H1 (cell line): ENCODE results near the gene MAB21L3. TPM values are rescaled to one million over a fixed set of nuclear protein-coding genes. Genes with fewer than 3 reads are reported as not detected.

ENCODE experiments used
- CTCF ChIA-PET: fragments of 300-600 bp; sonication (Branson Sonifier 250); formaldehyde crosslinking; loops from one replicate; lab custom pipeline; 2021; ENCODE audit not compliant: partially characterized antibody; lab: Charles Lee
- POLR2A ChIA-PET: fragments of 300-600 bp; sonication (Branson Sonifier 250); formaldehyde crosslinking; loops from one replicate; lab custom pipeline; 2021; ENCODE audit warnings: inconsistent platforms; ENCODE audit not compliant: partially characterized antibody; lab: Charles Lee
- DNase-seq, 2 experiments: peaks; one replicate each; pipeline versions ENCODE4 v3.0.0 to v3.0.0-alpha.2; 2010 to 2022; ENCODE audit warnings: low spot score in 2 of 2, low read depth in 1 of 2, mixed read lengths in 1 of 2
- FAIRE-seq: peaks from 2 replicates; lab custom pipeline; 2011; peaks lifted over from hg19 to GRCh38; lab: Jason Lieb, UNC
- H2AFZ ChIP-seq: 2 replicates; pipeline ENCODE4 v1.8.1; 2012; ENCODE audit warnings: low read length, inconsistent platforms
- H2AK5ac ChIP-seq: 2 replicates; pipeline ENCODE4 v1.6.1; 2013; ENCODE audit warnings: low read depth, low read length
- H2BK120ac ChIP-seq: replicated peaks from 2 replicates; pipeline ENCODE3; 2013; ENCODE audit warnings: low read depth, low read length, inconsistent platforms
- H2BK12ac ChIP-seq: 2 replicates; pipeline ENCODE4 v1.6.1; 2013; ENCODE audit warnings: low read depth, low read length
- H2BK15ac ChIP-seq: 2 replicates; pipeline ENCODE4 v1.6.1; 2013; ENCODE audit warnings: low read length
- H2BK20ac ChIP-seq: 2 replicates; pipeline ENCODE4 v1.6.1; 2013; ENCODE audit warnings: low read length
- H2BK5ac ChIP-seq: 2 replicates; pipeline ENCODE4 v1.6.1; 2013; ENCODE audit warnings: low read depth, low read length
- H3K14ac ChIP-seq: 2 replicates; pipeline ENCODE4 v1.6.1; 2013; ENCODE audit warnings: inconsistent platforms; ENCODE audit not compliant: insufficient read length
- H3K18ac ChIP-seq: 2 replicates; pipeline ENCODE4 v1.6.1; 2013; ENCODE audit warnings: low read length; ENCODE audit errors: extremely low read depth
- H3K23ac ChIP-seq: 2 replicates; pipeline ENCODE4 v1.6.1; 2013; ENCODE audit warnings: inconsistent platforms; ENCODE audit not compliant: insufficient read length
- H3K23me2 ChIP-seq: 2 replicates; pipeline ENCODE4 v1.6.1; 2013; ENCODE audit warnings: low read depth, low read length
- H3K27ac ChIP-seq: 2 replicates; pipeline ENCODE4 v1.6.1; 2011; ENCODE audit warnings: low read depth, low read length, inconsistent platforms
- H3K27me3 ChIP-seq, 4 experiments: replicated peaks in 1 of 4; 1 replicate in 1 of 4; 2 replicates in 3 of 4; pipeline versions ENCODE4 v1.6.1 to v1.8.1; 2011 to 2013; ENCODE audit warnings: low read length in 3 of 4, mild to moderate bottlenecking in 3 of 4, inconsistent platforms in 2 of 4, mixed read lengths in 2 of 4, moderate library complexity in 1 of 4; ENCODE audit not compliant: control insufficient read depth in 3 of 4, insufficient read depth in 3 of 4; ENCODE audit errors: extremely low read depth in 1 of 4
- H3K36me3 ChIP-seq, 4 experiments: 2 replicates each; pipeline versions ENCODE4 v1.6.1 to v1.8.1; 2011 to 2013; ENCODE audit warnings: mild to moderate bottlenecking in 4 of 4, low read length in 3 of 4, moderate library complexity in 2 of 4, control low read depth in 1 of 4, inconsistent platforms in 1 of 4; ENCODE audit not compliant: insufficient read depth in 4 of 4, control insufficient read depth in 2 of 4
- H3K4ac ChIP-seq: replicated peaks from 2 replicates; pipeline ENCODE3; 2013; ENCODE audit warnings: low read length, low read depth, mixed read lengths, inconsistent platforms; ENCODE audit not compliant: insufficient read length
- H3K4me1 ChIP-seq, 4 experiments: replicated peaks in 1 of 4; 1 replicate in 1 of 4; 2 replicates in 3 of 4; pipeline versions ENCODE4 v1.6.1 to v1.8.1; 2011 to 2013; ENCODE audit warnings: low read length in 3 of 4, inconsistent platforms in 2 of 4, mixed read lengths in 1 of 4; ENCODE audit not compliant: insufficient read depth in 4 of 4, control insufficient read depth in 3 of 4
- H3K4me2 ChIP-seq, 2 experiments: 2 replicates each; pipeline versions ENCODE4 v1.6.1 to v1.8.1; 2011 to 2013; ENCODE audit warnings: low read depth in 2 of 2, low read length in 2 of 2, control low read depth in 1 of 2, inconsistent platforms in 1 of 2, mild to moderate bottlenecking in 1 of 2; ENCODE audit not compliant: insufficient read depth in 1 of 2
- H3K4me3 ChIP-seq, 4 experiments: fragments of 200-600, 300-600 bp in 1 of 4; sonication (generic), shearing (Covaris generic), sonication (Bioruptor Twin) in 1 of 4; 2 replicates each; pipeline versions ENCODE4 v1.5.1 to v1.8.1; 2011 to 2016; ENCODE audit warnings: low read length in 4 of 4, low read depth in 3 of 4, control low read depth in 2 of 4, inconsistent platforms in 2 of 4, mild to moderate bottlenecking in 2 of 4, mixed read lengths in 1 of 4, moderate library complexity in 1 of 4; ENCODE audit not compliant: insufficient read depth in 2 of 4; ENCODE audit errors: extremely low read depth in 1 of 4
- H3K56ac ChIP-seq: replicated peaks from 2 replicates; pipeline ENCODE3; 2013; ENCODE audit warnings: low read depth, mild to moderate bottlenecking, mixed read lengths, low read length, inconsistent platforms; ENCODE audit not compliant: insufficient read length
- H3K79me1 ChIP-seq: 2 replicates; pipeline ENCODE4 v1.6.1; 2013; ENCODE audit warnings: low read depth, low read length, control low read depth
- H3K79me2 ChIP-seq, 2 experiments: 2 replicates each; pipeline versions ENCODE4 v1.6.1 to v1.8.1; 2012 to 2013; ENCODE audit warnings: low read length in 2 of 2, mild to moderate bottlenecking in 2 of 2, inconsistent platforms in 1 of 2; ENCODE audit not compliant: insufficient read depth in 2 of 2, control insufficient read depth in 1 of 2
- H3K9ac ChIP-seq, 4 experiments: replicated peaks in 1 of 4; 1 replicate in 1 of 4; 2 replicates in 3 of 4; pipeline versions ENCODE4 v1.6.1 to v1.8.1; 2011 to 2013; ENCODE audit warnings: low read depth in 3 of 4, low read length in 3 of 4, control low read depth in 2 of 4, mild to moderate bottlenecking in 2 of 4, moderate library complexity in 2 of 4, inconsistent platforms in 1 of 4; ENCODE audit errors: extremely low read depth in 1 of 4
- H3K9me3 ChIP-seq, 2 experiments: 2 replicates each; pipeline versions ENCODE4 v1.6.1 to v1.8.1; 2012 to 2013; ENCODE audit warnings: mild to moderate bottlenecking in 2 of 2, moderate library complexity in 2 of 2, control low read depth in 1 of 2, inconsistent platforms in 1 of 2, low read depth in 1 of 2, low read length in 1 of 2, mixed read lengths in 1 of 2; ENCODE audit not compliant: insufficient read depth in 2 of 2
- H4K20me1 ChIP-seq, 2 experiments: replicated peaks in 1 of 2; 2 replicates each; pipeline versions ENCODE3 to v1.8.1; 2011 to 2013; ENCODE audit warnings: inconsistent platforms in 2 of 2, low read length in 2 of 2, mild to moderate bottlenecking in 1 of 2; ENCODE audit not compliant: insufficient read depth in 2 of 2, control insufficient read depth in 1 of 2
- H4K5ac ChIP-seq: 2 replicates; pipeline ENCODE4 v1.6.1; 2013; ENCODE audit warnings: low read length, low read depth, mixed read lengths, inconsistent platforms; ENCODE audit not compliant: insufficient read length
- H4K8ac ChIP-seq: 2 replicates; pipeline ENCODE4 v1.8.0; 2013; ENCODE audit warnings: mild to moderate bottlenecking, moderate library complexity, low read length, inconsistent platforms; ENCODE audit not compliant: insufficient read depth; ENCODE audit errors: extremely low read depth
- H4K91ac ChIP-seq: replicated peaks from 2 replicates; pipeline ENCODE3; 2013; ENCODE audit warnings: low read length, mixed read lengths, inconsistent platforms; ENCODE audit not compliant: insufficient read length
- HDAC2 ChIP-seq, 2 experiments: fragments of 300-600 bp in 1 of 2; sonication (generic) in 1 of 2; IDR thresholded peaks; 2 replicates each; pipeline ENCODE4 v1.6.1; 2011 to 2012; ENCODE audit warnings: low read depth in 2 of 2, low read length in 2 of 2, mild to moderate bottlenecking in 2 of 2, moderate library complexity in 2 of 2, borderline replicate concordance in 1 of 2, inconsistent platforms in 1 of 2
- MAFK ChIP-seq: IDR thresholded peaks from 2 replicates; pipeline ENCODE4 v1.6.1; 2012; ENCODE audit warnings: low read depth, mild to moderate bottlenecking, improper control_type of control experiment, low read length
- SP4 ChIP-seq: IDR thresholded peaks from 2 replicates; pipeline ENCODE4 v1.6.1; 2012; ENCODE audit warnings: low read length, inconsistent platforms
- WGBS, 2 experiments: shearing (Covaris generic) in 1 of 2; methylation state at CpG; one replicate each; pipeline versions ENCODE4 v1.1.6 to v1.1.7; 2013 to 2015; ENCODE audit warnings: low lambda C conversion rate in 2 of 2, mixed read lengths in 2 of 2, inconsistent platforms in 1 of 2, low coverage in 1 of 2, missing lambda C conversion rate in 1 of 2; ENCODE audit not compliant: insufficient replicate concordance in 2 of 2, insufficient coverage in 1 of 2, insufficient read length in 1 of 2; ENCODE audit errors: extremely low coverage in 1 of 2, missing lambda C conversion rate in 1 of 2; 5-methylcytosine and 5-hydroxymethylcytosine counted together
- polyA plus RNA-seq, 7 experiments: library from polyadenylated mRNA; depleted of rRNA in 3 of 7; stranded (reverse) in 5 of 7; unstranded in 2 of 7; fragments of >200 nt in 5 of 7; fragments of 200-250 nt in 2 of 7; gene quantifications; 1 replicate in 5 of 7; 2 replicates in 1 of 7; 4 replicates in 1 of 7; pipeline versions ENCODE4 v1.2.1 to v1.2.3, GENCODE V29; 2011 to 2013; ENCODE audit warnings: missing spikeins in 2 of 7, mixed read lengths in 2 of 7
- total RNA-seq: library from RNA; stranded (reverse); fragmentation: NEBNext Ultra II Directional; extraction: Animal tissue kit (Norgen Biotek cat#: 25700); gene quantifications from 2 replicates; pipeline ENCODE4 v1.2.1, GENCODE V29; 2021

The MAB21L3 gene
- total and polyA plus RNA-seq, 2 of the 8 experiments (the other 6 are each of a cell fraction or from before 2014, with no cell fraction given), result not detected

GRCh38 chr1:116119876-116120275 lies 8.7 kb downstream of the MAB21L3 start:
- Histone ChIP-seq H3K14ac (no peak overlapping the region), H3K56ac (no peak overlapping the region), H3K23me2 (no peaks in the 10 kb centered on the region), H4K8ac (no peak overlapping the region), H4K5ac (no peak overlapping the region), H3K9me3 (no peaks in the 10 kb centered on the region), H3K27me3 (no peaks in the 10 kb centered on the region), H3K79me2 (no peaks in the 10 kb centered on the region), H2AK5ac (no peak overlapping the region), H3K4me1 (no peaks in the 10 kb centered on the region), H3K23ac (no peak overlapping the region), H2BK15ac (no peak overlapping the region), H2BK120ac (no peak overlapping the region), H2BK12ac (no peak overlapping the region), H4K20me1 (no peaks in the 10 kb centered on the region), H2AFZ (no peak overlapping the region), H3K79me1 (no peaks in the 10 kb centered on the region), H3K4ac (no peak overlapping the region), H3K36me3 (no peaks in the 10 kb centered on the region), H3K4me3 (no peak overlapping the region), H2BK5ac (no peak overlapping the region), H3K27ac (no peak overlapping the region), H3K18ac (no peak overlapping the region), H4K91ac (no peak overlapping the region), H3K9ac (no peak overlapping the region), H3K4me2 (no peak overlapping the region), H2BK20ac (no peak overlapping the region)
- FAIRE-seq (no peak), DNase-seq (no peak)
- WGBS, 2 experiments, result 88% methylated on average over 3 of the region's 3 CpGs; no CpG with 5 or more reads in 1 of the 2 experiments
- CTCF ChIA-PET, result no interaction called here
- no peak for TF ChIP-seq MAFK
- no peak for TF ChIP-seq SP4
- TF ChIP-seq HDAC2 (IDR thresholded peaks at IDR 0.05; ENCODE audit: borderline replicate concordance in 1 of 2, low read depth in 2 of 2, low read length in 2 of 2), result no peak
- POLR2A ChIA-PET, result no interaction called here
